ENCODE results near the gene BRINP3. TPM values are rescaled to one million over a fixed set of nuclear protein-coding genes. Genes with fewer than 3 reads are reported as not detected.

Gene BRINP3
- total RNA-seq, 1 donor from 2014 or later, result not detected

- no peaks in the 10 kb centered on the region for H3K4me1 Mint-ChIP-seq (ENCODE audit: low read depth, unreplicated experiment)
- no peaks in the 10 kb centered on the region for H4K20me1 ChIP-seq (ENCODE audit: insufficient read depth, low read length)
- H3K9ac ChIP-seq (ENCODE audit: low read length), result no peak overlapping the region
- no peak overlapping the region for H3K4me2 ChIP-seq (ENCODE audit: low read length)
- no peaks in the 10 kb centered on the region for H3K27me3 ChIP-seq (ENCODE audit: insufficient read depth, low read length)
- no peak for DNase-seq (ENCODE audit: low read depth)
- no peak overlapping the region for H3K27ac Mint-ChIP-seq (ENCODE audit: unreplicated experiment)
- H3K4me1 ChIP-seq (ENCODE audit: insufficient read depth, low read length), result no peaks in the 10 kb centered on the region
- no peak overlapping the region for H3K4me3 ChIP-seq (ENCODE audit: insufficient read depth, low read depth, low read length)
- H3K27ac ChIP-seq (ENCODE audit: low read depth, low read length), result no peak overlapping the region
- H3K9me3 ChIP-seq (ENCODE audit: insufficient read depth, low read depth, low read length), result no peaks in the 10 kb centered on the region
- no peaks in the 10 kb centered on the region for H3K36me3 ChIP-seq (ENCODE audit: insufficient read depth, low read length)
- no peak for FAIRE-seq
- no peak overlapping the region for H2AFZ ChIP-seq (ENCODE audit: low read depth, low read length)
- H3K4me3 Mint-ChIP-seq (ENCODE audit: unreplicated experiment), result no peak overlapping the region
- no peaks in the 10 kb centered on the region for H3K36me3 Mint-ChIP-seq (ENCODE audit: low read depth, unreplicated experiment)
- H3K79me2 ChIP-seq (ENCODE audit: insufficient read depth, low read length), result no peaks in the 10 kb centered on the region
- no peak for TF ChIP-seq CTCF (IDR thresholded peaks at IDR 0.05; ENCODE audit: insufficient read depth, low read depth, low read length)
- TF ChIP-seq EZH2 (IDR thresholded peaks at IDR 0.05; ENCODE audit: insufficient read depth, low read length), result no peak
- no peaks in the 10 kb centered on the region for H3K27me3 Mint-ChIP-seq (ENCODE audit: low read depth, unreplicated experiment)
- H3K9me3 Mint-ChIP-seq (ENCODE audit: unreplicated experiment), result no peaks in the 10 kb centered on the region
These were observed 164.9 kb downstream of the BRINP3 start for GRCh38 chr1:190312763-190313162.

- no peaks in the 10 kb centered on the region for H4K20me1 ChIP-seq (ENCODE audit: insufficient read depth, low read length)
- no peaks in the 10 kb centered on the region for H3K27me3 Mint-ChIP-seq (ENCODE audit: low read depth, unreplicated experiment)
- no peak overlapping the region for H3K9ac ChIP-seq (ENCODE audit: low read length)
- no peaks in the 10 kb centered on the region for H3K4me1 ChIP-seq (ENCODE audit: insufficient read depth, low read length)
- H3K4me2 ChIP-seq (ENCODE audit: low read length), result no peak overlapping the region
- TF ChIP-seq EZH2 (IDR thresholded peaks at IDR 0.05; ENCODE audit: insufficient read depth, low read length) (no peak), CTCF (IDR thresholded peaks at IDR 0.05; ENCODE audit: insufficient read depth, low read depth, low read length) (no peak)
- no peak overlapping the region for H3K4me3 Mint-ChIP-seq (ENCODE audit: unreplicated experiment)
- H3K36me3 Mint-ChIP-seq (ENCODE audit: low read depth, unreplicated experiment), result no peaks in the 10 kb centered on the region
- FAIRE-seq (no peak), DNase-seq (ENCODE audit: low read depth) (no peak)
- H3K9me3 Mint-ChIP-seq (ENCODE audit: unreplicated experiment), result peaks cover 2% of the 10 kb centered on the region
- no peaks in the 10 kb centered on the region for H3K27me3 ChIP-seq (ENCODE audit: insufficient read depth, low read length)
- no peak overlapping the region for H3K27ac Mint-ChIP-seq (ENCODE audit: unreplicated experiment)
- no peak overlapping the region for H2AFZ ChIP-seq (ENCODE audit: low read depth, low read length)
- H3K36me3 ChIP-seq (ENCODE audit: insufficient read depth, low read length), result no peaks in the 10 kb centered on the region
- H3K4me3 ChIP-seq (ENCODE audit: insufficient read depth, low read depth, low read length), result no peak overlapping the region
- H3K27ac ChIP-seq (ENCODE audit: low read depth, low read length), result no peak overlapping the region
- no peaks in the 10 kb centered on the region for H3K9me3 ChIP-seq (ENCODE audit: insufficient read depth, low read depth, low read length)
- no peaks in the 10 kb centered on the region for H3K79me2 ChIP-seq (ENCODE audit: insufficient read depth, low read length)
- H3K4me1 Mint-ChIP-seq (ENCODE audit: low read depth, unreplicated experiment), result no peaks in the 10 kb centered on the region
These were observed 174.2 kb downstream of the BRINP3 start for GRCh38 chr1:190303501-190303900.

DNA sequence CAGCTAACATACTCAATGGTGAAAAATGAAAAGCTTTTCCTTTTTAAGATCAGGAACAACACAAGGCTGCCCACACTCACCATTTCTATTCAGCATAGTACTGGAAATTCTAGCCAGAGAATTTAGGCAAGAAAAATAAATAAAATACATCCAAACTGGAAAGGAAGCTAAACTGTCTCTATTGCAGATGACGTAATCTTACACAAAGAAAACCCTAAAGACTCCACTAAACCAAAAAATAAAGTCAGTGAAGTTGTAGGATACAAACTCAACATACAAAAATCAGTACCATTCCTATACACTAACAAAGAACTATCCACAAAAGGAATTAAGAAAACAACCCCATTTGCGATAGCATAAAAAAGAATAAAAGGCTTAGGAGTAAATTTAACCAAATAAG, 181.2 kb downstream of the BRINP3 start:
- no peaks in the 10 kb centered on the region for H3K9me3 ChIP-seq (ENCODE audit: insufficient read depth, low read depth, low read length)
- H3K4me3 Mint-ChIP-seq (ENCODE audit: unreplicated experiment), result no peak overlapping the region
- no peak for TF ChIP-seq CTCF (IDR thresholded peaks at IDR 0.05; ENCODE audit: insufficient read depth, low read depth, low read length)
- no peak for TF ChIP-seq EZH2 (IDR thresholded peaks at IDR 0.05; ENCODE audit: insufficient read depth, low read length)
- H3K4me3 ChIP-seq (ENCODE audit: insufficient read depth, low read depth, low read length), result no peak overlapping the region
- no peaks in the 10 kb centered on the region for H3K27me3 ChIP-seq (ENCODE audit: insufficient read depth, low read length)
- FAIRE-seq (no peak), DNase-seq (ENCODE audit: low read depth) (no peak)
- H2AFZ ChIP-seq (ENCODE audit: low read depth, low read length), result no peak overlapping the region
- no peaks in the 10 kb centered on the region for H3K27me3 Mint-ChIP-seq (ENCODE audit: low read depth, unreplicated experiment)
- H3K27ac ChIP-seq (ENCODE audit: low read depth, low read length), result no peak overlapping the region
- no peak overlapping the region for H3K9ac ChIP-seq (ENCODE audit: low read length)
- H3K36me3 Mint-ChIP-seq (ENCODE audit: low read depth, unreplicated experiment), result no peaks in the 10 kb centered on the region
- no peaks in the 10 kb centered on the region for H3K4me1 ChIP-seq (ENCODE audit: insufficient read depth, low read length)
- no peaks in the 10 kb centered on the region for H3K4me1 Mint-ChIP-seq (ENCODE audit: low read depth, unreplicated experiment)
- no peak overlapping the region for H3K4me2 ChIP-seq (ENCODE audit: low read length)
- H3K27ac Mint-ChIP-seq (ENCODE audit: unreplicated experiment), result no peak overlapping the region
- H3K9me3 Mint-ChIP-seq (ENCODE audit: unreplicated experiment), result peaks cover 2% of the 10 kb centered on the region
- no peaks in the 10 kb centered on the region for H3K79me2 ChIP-seq (ENCODE audit: insufficient read depth, low read length)
- H4K20me1 ChIP-seq (ENCODE audit: insufficient read depth, low read length), result no peaks in the 10 kb centered on the region
- no peaks in the 10 kb centered on the region for H3K36me3 ChIP-seq (ENCODE audit: insufficient read depth, low read length)

Data from astrocyte (in vitro differentiated cells and primary cell).